HT1080 (cell line): ENCODE data around the gene HECTD1. TPM values are rescaled to one million over a fixed set of nuclear protein-coding genes. Genes with fewer than 3 reads are reported as not detected.
"Not testable (repeated sequence)": the region's sequence is repeated elsewhere in the genome, so short reads cannot be mapped to it uniquely, and the experiment has no call there.

Experiments
- DNase-seq: peaks from one replicate; pipeline ENCODE4 v3.0.0-alpha.2; 2015; ENCODE audit warnings: low read depth
- total RNA-seq: library from RNA; depleted of rRNA; stranded (reverse); fragments of >200 nt; shearing (Covaris generic); gene quantifications from 2 replicates; pipeline ENCODE4 v1.2.3, GENCODE V29; 2014

Gene HECTD1
- total RNA-seq, 1 experiment from 2014 or later = 73.9 TPM

- DNase-seq = not testable (repeated sequence)
These were observed 111.8 kb downstream of the HECTD1 start for GRCh38 chr14:31095817-31096216.

GRCh38 chr14:31093884-31094839 is 113.4 kb downstream of the HECTD1 start:
- DNase-seq = not testable (repeated sequence)

GRCh38 chr14:31092160-31092708 is 115.4 kb downstream of the HECTD1 start:
- no peak for DNase-seq

GRCh38 chr14:31090883-31091764 is 116.5 kb downstream of the HECTD1 start:
- peak; percentile 85 for DNase-seq

GRCh38 chr14:31086466-31086865 is 121.1 kb downstream of the HECTD1 start:
- not testable (repeated sequence) for DNase-seq

GRCh38 chr14:31085027-31085426 is 122.6 kb downstream of the HECTD1 start:
- DNase-seq = no peak

- no peak for DNase-seq
These were observed 123.2 kb downstream of the HECTD1 start for GRCh38 chr14:31084385-31084784.

- no peak for DNase-seq
These were observed 123.8 kb downstream of the HECTD1 start for GRCh38 chr14:31083781-31084180.

GRCh38 chr14:31080484-31080883 is 127.1 kb downstream of the HECTD1 start:
- no peak for DNase-seq

GRCh38 chr14:31080056-31080455 is 127.5 kb downstream of the HECTD1 start:
- DNase-seq = peak; percentile 13

- no peak for DNase-seq
These were observed 128.8 kb downstream of the HECTD1 start for GRCh38 chr14:31078766-31079165.

GRCh38 chr14:31075144-31075543 is 132.4 kb downstream of the HECTD1 start:
- DNase-seq = no peak

GRCh38 chr14:31071151-31071550 is 136.4 kb downstream of the HECTD1 start:
- no peak for DNase-seq

- DNase-seq = peak; percentile 73
These were observed 137.2 kb downstream of the HECTD1 start for GRCh38 chr14:31070431-31070830.

GRCh38 chr14:31069343-31069742 is 138.2 kb downstream of the HECTD1 start:
- DNase-seq = no peak

GRCh38 chr14:31068235-31068634 is 139.4 kb downstream of the HECTD1 start:
- DNase-seq = no peak

- DNase-seq = not testable (repeated sequence)
These were observed 144.7 kb downstream of the HECTD1 start for GRCh38 chr14:31062908-31063307.

GRCh38 chr14:31060253-31060875 is 147.2 kb downstream of the HECTD1 start:
- no peak for DNase-seq

- DNase-seq = peak; percentile 28
These were observed 148.3 kb downstream of the HECTD1 start for GRCh38 chr14:31059152-31059924.

GRCh38 chr14:31057701-31058364 is 149.8 kb downstream of the HECTD1 start:
- no peak for DNase-seq
